ENCODE data around the gene APEX1.

GRCh38 chr14:20470603-20470901 lies 15.5 kb downstream of the APEX1 start:
- TF ChIP-seq CTCF (IDR thresholded peaks at IDR 0.05) (no peak), PRRX2 (CRISPR knock-in tag; IDR thresholded peaks at IDR 0.05) (no peak), ERG (CRISPR knock-in tag; IDR thresholded peaks at IDR 0.05) (no peak)
